HUES64 (cell line): ENCODE results near the gene KRTAP5-3.
A peak's percentile ranks its signal among the peaks of the same experiment; 100 is the strongest.
"Not testable (repeated sequence)": the region's sequence is repeated elsewhere in the genome, so short reads cannot be mapped to it uniquely, and the experiment has no call there.

ENCODE experiments used
- H3K27ac ChIP-seq: 2 replicates; pipeline ENCODE4 v1.7.0; 2013; ENCODE audit warnings: low read depth, low read length, inconsistent platforms
- H3K27me3 ChIP-seq: 2 replicates; pipeline ENCODE4 v1.6.1; 2013; ENCODE audit warnings: mild to moderate bottlenecking, low read length; ENCODE audit not compliant: insufficient read depth
- H3K36me3 ChIP-seq: 2 replicates; pipeline ENCODE4 v1.6.1; 2013; ENCODE audit warnings: mild to moderate bottlenecking, low read length; ENCODE audit not compliant: insufficient read depth
- H3K4me1 ChIP-seq: 2 replicates; pipeline ENCODE4 v1.6.1; 2013; ENCODE audit warnings: mild to moderate bottlenecking, low read length, moderate library complexity; ENCODE audit not compliant: insufficient read depth
- H3K4me3 ChIP-seq: 2 replicates; pipeline ENCODE4 v1.5.1; 2013; ENCODE audit warnings: mild to moderate bottlenecking, low read length, moderate library complexity
- H3K9ac ChIP-seq: 2 replicates; pipeline ENCODE4 v1.6.1; 2013; ENCODE audit warnings: mild to moderate bottlenecking, low read depth, low read length
- H3K9me3 ChIP-seq: 2 replicates; pipeline ENCODE4 v1.6.1; 2013; ENCODE audit warnings: low read depth, low read length; ENCODE audit not compliant: insufficient read depth
- WGBS: fragments of 150-250, 120-280 bp; methylation state at CpG from one replicate; pipeline ENCODE4 v1.1.7; 2013; ENCODE audit warnings: missing lambda C conversion rate; 5-methylcytosine and 5-hydroxymethylcytosine counted together

Gene KRTAP5-3

GRCh38 chr11:1629326-1630185 lies 21.3 kb upstream of the KRTAP5-3 start, which contains the start of gene KRTAP5-5:
TSS of gene KRTAP5-5 (plus strand) at chr11:1629775. CDS start at chr11:1629841, 66 bp downstream.
- Histone ChIP-seq H3K4me1 (0 out of 2 replicates have a peak, but pooled peaks cover 3% of the 10 kb centered on the region), H3K36me3 (no peaks in the 10 kb centered on the region), H3K27me3 (peaks cover 28% of the 10 kb centered on the region), H3K4me3 (no peak within 1 kb of the TSS), H3K27ac (no peak within 1 kb of the TSS), H3K9ac (peak within 1 kb of the TSS; percentile 29; the same call in 1 of the 2 replicates), H3K9me3 (no peaks in the 10 kb centered on the region)
- 91% methylated on average over 26 of the region's 26 CpGs for WGBS

- Histone ChIP-seq H3K27ac (no peak overlapping the region), H3K4me3 (no peak overlapping the region), H3K36me3 (no peaks in the 10 kb centered on the region), H3K27me3 (peaks cover 25% of the 10 kb centered on the region), H3K9ac (peak overlapping the region; percentile 29; the same call in 1 of the 2 replicates), H3K4me1 (0 out of 2 replicates have a peak, but pooled peaks cover 3% of the 10 kb centered on the region), H3K9me3 (no peaks in the 10 kb centered on the region)
- WGBS = 41% methylated on average over 35 of the region's 35 CpGs
These were observed 20.5 kb upstream of the KRTAP5-3 start for GRCh38 chr11:1628506-1629325.

DNA sequence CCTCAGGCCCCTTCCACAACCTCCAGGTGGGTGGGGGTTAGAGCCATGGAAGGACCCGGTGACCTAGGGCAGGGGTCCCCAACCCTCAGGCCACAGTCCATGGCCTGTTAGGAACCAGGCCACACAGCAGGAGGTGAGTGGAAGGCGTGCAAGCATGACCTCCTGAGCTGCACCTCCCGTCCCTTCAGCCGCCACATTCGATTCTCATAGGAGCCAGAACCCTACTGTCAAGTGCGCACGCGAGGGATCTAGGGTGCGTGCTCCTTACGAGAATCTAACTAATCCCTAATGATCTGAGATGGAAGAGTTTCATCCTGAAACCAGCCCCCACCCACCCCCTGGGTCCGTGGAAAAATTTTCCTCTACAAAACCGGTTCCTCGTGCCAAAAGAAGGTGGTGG lies 17.3 kb upstream of the KRTAP5-3 start:
- H3K27ac ChIP-seq = no peak overlapping the region
- WGBS = 94% methylated on average over 13 of the region's 13 CpGs
- no peaks in the 10 kb centered on the region for H3K36me3 ChIP-seq
- peaks cover 22% of the 10 kb centered on the region for H3K27me3 ChIP-seq
- H3K9me3 ChIP-seq = no peaks in the 10 kb centered on the region
- H3K9ac ChIP-seq = no peak overlapping the region
- no peak overlapping the region for H3K4me3 ChIP-seq
- H3K4me1 ChIP-seq = 0 out of 2 replicates have a peak, but pooled peaks cover 3% of the 10 kb centered on the region

DNA sequence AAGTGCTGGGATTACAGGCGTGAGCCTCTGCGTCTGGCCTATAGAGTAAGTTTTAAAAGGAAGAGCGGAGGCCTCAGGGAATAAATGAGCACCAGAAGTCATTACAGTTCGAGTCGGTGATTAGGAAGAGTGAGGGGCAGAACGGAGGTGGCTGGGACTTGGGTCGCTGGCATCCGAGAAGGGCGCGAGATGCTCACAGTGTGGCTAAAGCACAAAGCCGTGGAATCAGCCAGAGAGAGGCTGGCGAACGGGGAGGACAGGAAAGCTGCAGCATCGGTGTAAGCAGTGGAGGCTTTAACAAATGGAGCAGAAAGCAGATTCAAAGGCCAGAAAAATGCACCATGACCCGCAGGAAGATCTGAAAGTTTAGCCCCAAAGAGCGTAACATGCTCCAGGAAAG lies 16.4 kb upstream of the KRTAP5-3 start:
- Histone ChIP-seq H3K4me3 (no peak overlapping the region), H3K27ac (no peak overlapping the region), H3K36me3 (no peaks in the 10 kb centered on the region), H3K27me3 (peaks cover 18% of the 10 kb centered on the region), H3K4me1 (0 out of 2 replicates have a peak, but pooled peaks cover 3% of the 10 kb centered on the region), H3K9me3 (no peaks in the 10 kb centered on the region), H3K9ac (no peak overlapping the region)
- WGBS = 82% methylated on average over 16 of the region's 16 CpGs

DNA sequence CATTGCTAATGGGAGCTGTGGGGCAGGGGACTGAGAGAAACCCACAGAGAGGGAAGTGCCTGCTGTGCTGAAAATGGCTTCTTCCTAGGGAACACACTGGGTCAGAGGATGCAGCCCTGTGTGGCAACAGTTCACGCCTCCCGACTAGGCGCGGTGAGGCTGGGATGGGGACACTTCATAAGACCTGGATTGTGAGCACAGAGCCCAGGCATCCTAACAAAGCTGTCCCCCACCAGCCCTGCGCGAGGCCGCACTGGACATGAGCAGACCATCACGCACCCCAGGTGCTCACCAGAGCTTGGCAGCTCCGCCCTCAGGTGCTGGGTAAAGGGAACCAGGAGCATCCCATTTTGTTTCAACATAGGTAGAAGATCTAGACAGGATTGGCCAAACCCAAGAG lies 15.5 kb upstream of the KRTAP5-3 start:
- 75% methylated on average over 9 of the region's 9 CpGs for WGBS
- Histone ChIP-seq H3K27me3 (peaks cover 11% of the 10 kb centered on the region), H3K9me3 (no peaks in the 10 kb centered on the region), H3K9ac (no peak overlapping the region), H3K4me3 (no peak overlapping the region), H3K27ac (no peak overlapping the region), H3K4me1 (no peaks in the 10 kb centered on the region), H3K36me3 (no peaks in the 10 kb centered on the region)

DNA sequence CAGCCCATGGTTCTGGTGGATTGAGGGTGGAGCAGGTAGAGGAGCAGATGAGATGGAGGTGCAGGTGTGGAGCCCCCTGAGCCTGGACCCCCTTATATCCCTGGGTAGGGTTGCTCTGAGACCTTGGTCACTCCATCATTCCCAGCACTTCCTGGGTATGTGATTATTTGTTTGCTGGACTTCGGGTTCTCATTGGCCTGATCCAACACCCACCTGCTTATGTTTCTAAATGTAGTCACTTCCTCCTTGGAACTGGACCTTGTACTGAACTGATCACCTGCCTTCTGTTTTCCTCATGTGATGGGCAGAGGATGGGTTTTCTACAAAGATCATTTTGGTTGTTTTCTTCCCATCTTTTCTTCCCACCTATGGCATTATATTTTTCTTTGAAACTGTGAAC lies 13.8 kb upstream of the KRTAP5-3 start, which contains the start of gene KRTAP5-4:
Gene KRTAP5-4 (minus strand): TSS at position 53 of the 400 bp plus-strand sequence. CDS start 45 bp downstream, at position 8.
- no peak within 1 kb of the TSS for H3K4me3 ChIP-seq
- no peaks in the 10 kb centered on the region for H3K9me3 ChIP-seq
- H3K27ac ChIP-seq = no peak within 1 kb of the TSS
- no peaks in the 10 kb centered on the region for H3K36me3 ChIP-seq
- H3K9ac ChIP-seq = no peak within 1 kb of the TSS
- H3K27me3 ChIP-seq = peaks cover 2% of the 10 kb centered on the region
- H3K4me1 ChIP-seq = no peaks in the 10 kb centered on the region
- 100% methylated on average over 1 of the region's 1 CpG for WGBS

GRCh38 chr11:1619449-1619848 lies 11.2 kb upstream of the KRTAP5-3 start:
- no peaks in the 10 kb centered on the region for H3K4me1 ChIP-seq
- no peak overlapping the region for H3K27ac ChIP-seq
- H3K9me3 ChIP-seq = no peaks in the 10 kb centered on the region
- no peaks in the 10 kb centered on the region for H3K36me3 ChIP-seq
- no peak overlapping the region for H3K4me3 ChIP-seq
- no peak overlapping the region for H3K9ac ChIP-seq
- 95% methylated on average over 10 of the region's 10 CpGs for WGBS
- peaks cover 5% of the 10 kb centered on the region for H3K27me3 ChIP-seq

DNA sequence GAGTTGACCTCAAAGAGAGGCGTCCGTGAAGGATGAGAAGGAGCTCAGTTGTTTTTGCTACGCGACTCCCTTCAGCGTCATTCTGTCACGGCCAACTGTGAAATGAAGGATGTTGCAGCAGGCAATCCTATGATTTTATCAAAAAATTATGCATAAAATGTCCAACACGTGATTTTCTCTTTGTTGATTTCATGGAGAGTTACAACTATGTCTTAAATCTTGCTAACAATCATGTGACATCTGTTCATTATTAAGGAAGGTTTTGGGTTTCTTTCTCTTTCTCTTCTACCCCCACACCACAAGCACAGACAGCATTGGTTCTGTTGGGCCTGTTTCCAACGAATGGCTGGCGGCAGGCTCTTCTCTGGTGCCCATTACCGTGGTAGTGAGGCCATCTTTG lies 10.0 kb upstream of the KRTAP5-3 start:
- Histone ChIP-seq H3K9ac (no peak overlapping the region), H3K27ac (no peak overlapping the region), H3K4me1 (no peaks in the 10 kb centered on the region), H3K36me3 (no peaks in the 10 kb centered on the region), H3K9me3 (no peaks in the 10 kb centered on the region), H3K27me3 (peaks cover 5% of the 10 kb centered on the region), H3K4me3 (no peak overlapping the region)
- WGBS = 82% methylated on average over 10 of the region's 10 CpGs

GRCh38 chr11:1607901-1608300 lies 362 bp downstream of the KRTAP5-3 start:
- not testable (repeated sequence) for H3K4me1 ChIP-seq, H3K4me3 ChIP-seq, H3K9ac ChIP-seq, H3K36me3 ChIP-seq, H3K27ac ChIP-seq, H3K9me3 ChIP-seq
- WGBS = 82% methylated on average over 5 of the region's 5 CpGs
- H3K27me3 ChIP-seq = peaks cover 13% of the 10 kb centered on the region; the same call in 1 of the 2 replicates

- H3K27me3 ChIP-seq = peaks cover 13% of the 10 kb centered on the region; the same call in 1 of the 2 replicates
- H3K9me3 ChIP-seq, H3K9ac ChIP-seq, H3K4me1 ChIP-seq, H3K4me3 ChIP-seq, H3K36me3 ChIP-seq, H3K27ac ChIP-seq: not testable (repeated sequence)
- WGBS = 29% methylated on average over 18 of the region's 18 CpGs
These were observed 962 bp downstream of the KRTAP5-3 start for GRCh38 chr11:1607156-1607845.
